OCI-LY1 (cell line): ENCODE data around the gene CCDC63.

Experiments used
- H2AFZ ChIP-seq: fragments of 200-600 bp; sonication (generic), shearing (Covaris generic); 2 replicates; pipeline ENCODE4 v1.6.0; 2014; ENCODE audit warnings: antibody characterized with exemption, mild to moderate bottlenecking, low read length
- H3F3A ChIP-seq: fragments of 200-600 bp; sonication (generic), shearing (Covaris generic); 2 replicates; pipeline ENCODE4 v1.6.0; 2014; ENCODE audit warnings: mild to moderate bottlenecking, antibody characterized with exemption, low read length, moderate library complexity; ENCODE audit not compliant: insufficient read depth
- H3K27ac ChIP-seq: fragments of 200-600 bp; sonication (generic); 2 replicates; pipeline ENCODE4 v1.5.1; 2014; ENCODE audit warnings: low read length, mixed run types, mild to moderate bottlenecking, low read depth; ENCODE audit not compliant: poor library complexity, severe bottlenecking
- H3K27me3 ChIP-seq: fragments of 200-600 bp; sonication (generic); 2 replicates; pipeline ENCODE4 v1.6.0; 2014; ENCODE audit warnings: antibody characterized with exemption, mild to moderate bottlenecking, low read length, moderate library complexity; ENCODE audit not compliant: insufficient read depth
- H3K36me3 ChIP-seq: fragments of 200-600 bp; sonication (generic); 2 replicates; pipeline ENCODE4 v1.6.1; 2014; ENCODE audit warnings: mild to moderate bottlenecking, antibody characterized with exemption, low read length, moderate library complexity, mixed read lengths; ENCODE audit not compliant: insufficient read depth
- H3K4me1 ChIP-seq: fragments of 200-600 bp; sonication (generic); 2 replicates; pipeline ENCODE4 v1.5.1; 2014; ENCODE audit warnings: mild to moderate bottlenecking, low read length, moderate library complexity; ENCODE audit not compliant: insufficient read depth, severe bottlenecking
- H3K4me2 ChIP-seq: fragments of 200-600 bp; sonication (generic), shearing (Covaris generic); 2 replicates; pipeline ENCODE4 v1.6.1; 2014; ENCODE audit warnings: low read length
- H3K4me3 ChIP-seq: fragments of 200-600 bp; sonication (generic); 2 replicates; pipeline ENCODE4 v1.5.1; 2014; ENCODE audit warnings: low read length, low read depth, mild to moderate bottlenecking, mixed read lengths; ENCODE audit not compliant: poor library complexity, severe bottlenecking
- H3K79me2 ChIP-seq: fragments of 200-600 bp; shearing (Covaris generic); 2 replicates; pipeline ENCODE4 v1.6.1; 2016; ENCODE audit warnings: mixed run types, low read length, mixed read lengths; ENCODE audit not compliant: insufficient read depth
- H3K9ac ChIP-seq: fragments of 200-600 bp; sonication (generic), shearing (Covaris generic); 2 replicates; pipeline ENCODE4 v1.6.1; 2014; ENCODE audit warnings: mild to moderate bottlenecking, low read length, mixed read lengths
- H3K9me2 ChIP-seq: fragments of 200-600 bp; sonication (generic), shearing (Covaris generic); 2 replicates; pipeline ENCODE4 v1.6.1; 2014; ENCODE audit warnings: low read depth, mild to moderate bottlenecking, low read length, mixed read lengths
- H3K9me3 ChIP-seq: fragments of 200-600 bp; shearing (Covaris generic); 2 replicates; pipeline ENCODE4 v1.6.1; 2014; ENCODE audit warnings: low read length, mixed read lengths
- H4K20me1 ChIP-seq: fragments of 200-600 bp; sonication (generic), shearing (Covaris generic); 2 replicates; pipeline ENCODE4 v1.6.0; 2016; ENCODE audit warnings: mild to moderate bottlenecking, low read length; ENCODE audit not compliant: insufficient read depth
- CTCF ChIP-seq: fragments of 200-600 bp; sonication (generic), shearing (Covaris generic); IDR thresholded peaks from 2 replicates; pipeline ENCODE4 v1.5.1; 2017; ENCODE audit warnings: mild to moderate bottlenecking, antibody characterized with exemption, low read length, moderate library complexity, mixed read lengths
- EZH2 ChIP-seq: fragments of 200-600 bp; sonication (generic), shearing (Covaris generic); IDR thresholded peaks from 2 replicates; pipeline ENCODE4 v1.8.0; 2017; ENCODE audit warnings: borderline replicate concordance, mixed run types, mild to moderate bottlenecking, antibody characterized with exemption, low read length, moderate library complexity, mixed read lengths

The CCDC63 gene

GRCh38 chr12:110893956-110894355 is 47.2 kb downstream of the CCDC63 start:
- no peak overlapping the region for H2AFZ ChIP-seq
- no peak overlapping the region for H3K4me2 ChIP-seq

GRCh38 chr12:110896559-110896958 is 49.8 kb downstream of the CCDC63 start:
- H2AFZ ChIP-seq = no peak overlapping the region
- no peaks in the 10 kb centered on the region for H3K4me1 ChIP-seq
- no peak overlapping the region for H3K4me3 ChIP-seq
- H3K79me2 ChIP-seq = no peaks in the 10 kb centered on the region
- H3K27me3 ChIP-seq = no peaks in the 10 kb centered on the region
- no peaks in the 10 kb centered on the region for H3K36me3 ChIP-seq
- no peak overlapping the region for H3K27ac ChIP-seq
- no peak overlapping the region for H3K4me2 ChIP-seq
- H3K9me2 ChIP-seq = no peaks in the 10 kb centered on the region
- no peaks in the 10 kb centered on the region for H3K9me3 ChIP-seq
- H4K20me1 ChIP-seq = no peaks in the 10 kb centered on the region
- no peaks in the 10 kb centered on the region for H3F3A ChIP-seq
- TF ChIP-seq EZH2 = no peak
- no peak for TF ChIP-seq CTCF
- no peak overlapping the region for H3K9ac ChIP-seq

More at GRCh38 chr12:110893956-110894355, 47.2 kb downstream of the CCDC63 start:
- H3K27ac ChIP-seq = no peak overlapping the region
- no peaks in the 10 kb centered on the region for H4K20me1 ChIP-seq
- no peaks in the 10 kb centered on the region for H3K36me3 ChIP-seq
- H3K4me1 ChIP-seq = no peaks in the 10 kb centered on the region
- H3K4me3 ChIP-seq = no peak overlapping the region
- no peaks in the 10 kb centered on the region for H3K27me3 ChIP-seq
- H3K79me2 ChIP-seq = no peaks in the 10 kb centered on the region
- no peaks in the 10 kb centered on the region for H3K9me2 ChIP-seq
- no peaks in the 10 kb centered on the region for H3F3A ChIP-seq
- H3K9ac ChIP-seq = no peak overlapping the region
- no peak for TF ChIP-seq CTCF
- TF ChIP-seq EZH2 = no peak
- no peaks in the 10 kb centered on the region for H3K9me3 ChIP-seq

GRCh38 chr12:110901401-110901800 is 54.6 kb downstream of the CCDC63 start:
- Histone ChIP-seq H3K9me2 (no peaks in the 10 kb centered on the region), H3K4me3 (no peak overlapping the region), H3K27me3 (no peaks in the 10 kb centered on the region), H3K4me1 (peaks cover 4% of the 10 kb centered on the region), H3K27ac (no peak overlapping the region), H3F3A (no peaks in the 10 kb centered on the region), H4K20me1 (no peaks in the 10 kb centered on the region), H3K9ac (no peak overlapping the region), H3K4me2 (no peak overlapping the region), H3K36me3 (no peaks in the 10 kb centered on the region), H3K9me3 (no peaks in the 10 kb centered on the region), H3K79me2 (no peaks in the 10 kb centered on the region), H2AFZ (no peak overlapping the region)
- TF ChIP-seq CTCF = no peak
- TF ChIP-seq EZH2 = no peak
